Panc1 (cell line): ENCODE results near the gene SLC9A8. TPM values are rescaled to one million over a fixed set of nuclear protein-coding genes. Genes with fewer than 3 reads are reported as not detected.

Experiments used
- ATAC-seq: fragments of 200-7000 bp; cut with Tn5 transposase; 2 replicates; pipeline ENCODE4 v1.9.1; 2020; ENCODE audit warnings: mild to moderate bottlenecking, moderate library complexity
- BruUV-seq: library from RNA; stranded (reverse); fragments of 400-500 nt; replicated peaks from 2 replicates; lab custom pipeline; 2021; lab: Mats Ljungman, UMichigan
- CTCF ChIA-PET: fragments of 300-600 bp; sonication (Branson Sonifier 250); formaldehyde crosslinking; loops from one replicate; lab custom pipeline; 2022; ENCODE audit warnings: antibody characterized with exemption; lab: Charles Lee
- POLR2A ChIA-PET: fragments of 300-600 bp; sonication (Branson Sonifier 250); formaldehyde crosslinking; loops from one replicate; lab custom pipeline; 2022; ENCODE audit warnings: antibody characterized with exemption; lab: Charles Lee
- DNase-seq: peaks from one replicate; pipeline ENCODE4 v3.0.0-alpha.2; 2010; ENCODE audit warnings: low read depth, low spot score
- H3K27ac ChIP-seq: 2 replicates; pipeline ENCODE4 v1.5.1; 2011; ENCODE audit warnings: mild to moderate bottlenecking, low read length, inconsistent platforms
- H3K27me3 ChIP-seq: fragments of 200-500 bp; sonication (Bioruptor generic); 2 replicates; pipeline ENCODE4 v1.6.0; 2014; ENCODE audit warnings: low read length, inconsistent platforms; ENCODE audit not compliant: control insufficient read depth, insufficient read depth
- H3K36me3 ChIP-seq: fragments of 200-500 bp; sonication (Bioruptor generic); 2 replicates; pipeline ENCODE4 v1.5.1; 2014; ENCODE audit warnings: inconsistent platforms, mild to moderate bottlenecking, low read length, moderate library complexity; ENCODE audit not compliant: control insufficient read depth, insufficient read depth
- H3K4me1 ChIP-seq: 2 replicates; pipeline ENCODE4 v1.5.1; 2011; ENCODE audit warnings: inconsistent platforms, mild to moderate bottlenecking, low read length, moderate library complexity; ENCODE audit not compliant: control insufficient read depth, insufficient read depth
- H3K4me3 ChIP-seq, 2 experiments: 2 replicates each; pipeline ENCODE4 v1.5.1; 2011 to 2012; ENCODE audit warnings: low read depth in 2 of 2, low read length in 2 of 2, mild to moderate bottlenecking in 2 of 2, inconsistent platforms in 1 of 2, moderate library complexity in 1 of 2
- H3K9me3 ChIP-seq: fragments of 200-500 bp; sonication (Bioruptor generic); 2 replicates; pipeline ENCODE4 v1.5.1; 2014; ENCODE audit warnings: low read depth, mild to moderate bottlenecking, inconsistent platforms, low read length, moderate library complexity; ENCODE audit not compliant: control insufficient read depth, insufficient read depth
- POLR2AphosphoS5 ChIP-seq: IDR thresholded peaks from 2 replicates; pipeline ENCODE4 v1.6.1; 2012; ENCODE audit warnings: mild to moderate bottlenecking, low read depth, low read length, moderate library complexity
- SIN3A ChIP-seq: IDR thresholded peaks from 2 replicates; pipeline ENCODE4 v1.6.1; 2012; ENCODE audit warnings: low read depth, mild to moderate bottlenecking, low read length, moderate library complexity, borderline replicate concordance; ENCODE audit not compliant: insufficient read depth
- TCF7L2 ChIP-seq: IDR thresholded peaks from 2 replicates; pipeline ENCODE4 v1.6.1; 2011; ENCODE audit warnings: mild to moderate bottlenecking, low read depth, low read length, inconsistent platforms
- in situ Hi-C: cut with HindIII; loops from 2 replicates; pipeline ENCODE4 v1.10.0; 2016; ENCODE audit warnings: low sequenced_read_pairs, low pct_unique_long_range_greater_than_20kb
- intact Hi-C: fragments of 100-400 bp; cut with micrococcal nuclease; formaldehyde crosslinking; loops from one replicate; pipeline ENCODE4 v1.10.0; 2022; ENCODE audit not compliant: unreplicated experiment
- total RNA-seq: library from RNA; stranded (reverse); gene quantifications from one replicate; pipeline ENCODE4 v1.2.1, GENCODE V29; 2021; ENCODE audit not compliant: unreplicated experiment
- TF ChIP-seq, protein P1 (sequence below), 2 experiments: IDR thresholded peaks; 2 replicates each; pipeline ENCODE4 v1.6.1; 2011 to 2012; ENCODE audit warnings: low read depth in 2 of 2, control low read depth in 1 of 2, low read length in 1 of 2, mild to moderate bottlenecking in 1 of 2, moderate library complexity in 1 of 2; ENCODE audit not compliant: insufficient read depth in 1 of 2
- TF ChIP-seq, protein P2 (sequence below): fragments of 450-650 bp; IDR thresholded peaks from 2 replicates; pipeline ENCODE4 v1.5.1; 2017; ENCODE audit warnings: mild to moderate bottlenecking

The SLC9A8 gene
- total RNA-seq, 1 experiment from 2014 or later = 6.7 TPM

DNA sequence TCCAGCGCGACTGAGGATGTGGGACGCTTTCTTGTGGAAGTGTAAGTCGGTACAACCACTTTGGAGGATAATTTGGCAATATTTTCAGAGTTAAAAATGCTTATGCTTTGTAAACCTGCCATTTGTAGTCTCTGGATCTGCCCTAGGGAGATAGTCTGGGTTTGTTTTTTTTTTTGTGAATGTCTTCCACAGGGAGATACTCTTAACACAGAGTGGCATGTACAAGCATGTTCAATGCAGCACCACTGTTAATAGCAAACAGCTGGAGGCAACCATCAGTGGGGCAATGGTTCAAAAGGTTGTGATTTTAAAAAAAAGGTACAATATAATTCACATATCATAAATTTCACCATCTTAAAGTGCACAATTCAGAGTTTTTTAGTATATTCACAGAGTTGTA, 22.4 kb downstream of the SLC9A8 start:
- in situ Hi-C loops = no loop called here

DNA sequence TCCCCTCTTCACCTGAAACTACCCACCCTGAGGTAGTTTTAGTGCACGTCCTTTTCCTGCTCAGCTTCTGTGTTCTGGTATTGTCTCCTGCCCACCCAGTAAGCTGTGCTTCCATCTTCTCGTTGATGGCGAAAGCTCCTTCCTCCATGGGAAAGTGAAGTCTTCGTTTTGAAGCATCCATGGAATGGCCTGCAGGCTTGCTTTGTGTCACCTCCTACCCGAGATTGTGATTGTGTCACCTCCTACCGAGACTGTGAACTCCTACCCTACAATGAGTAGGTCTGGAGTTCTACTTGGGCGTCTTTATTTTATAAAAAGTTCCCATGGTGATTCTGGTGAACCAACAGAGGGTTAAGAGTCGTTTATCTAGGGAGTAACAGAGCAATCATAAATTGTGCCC, 25.9 kb downstream of the SLC9A8 start:
- no peak for ATAC-seq
- Histone ChIP-seq H3K9me3 (no peaks in the 10 kb centered on the region), H3K27me3 (no peaks in the 10 kb centered on the region), H3K36me3 (no peaks in the 10 kb centered on the region), H3K4me1 (no peaks in the 10 kb centered on the region), H3K27ac (no peak overlapping the region), H3K4me3 (no peak overlapping the region)
- TF ChIP-seq, protein P1, sequence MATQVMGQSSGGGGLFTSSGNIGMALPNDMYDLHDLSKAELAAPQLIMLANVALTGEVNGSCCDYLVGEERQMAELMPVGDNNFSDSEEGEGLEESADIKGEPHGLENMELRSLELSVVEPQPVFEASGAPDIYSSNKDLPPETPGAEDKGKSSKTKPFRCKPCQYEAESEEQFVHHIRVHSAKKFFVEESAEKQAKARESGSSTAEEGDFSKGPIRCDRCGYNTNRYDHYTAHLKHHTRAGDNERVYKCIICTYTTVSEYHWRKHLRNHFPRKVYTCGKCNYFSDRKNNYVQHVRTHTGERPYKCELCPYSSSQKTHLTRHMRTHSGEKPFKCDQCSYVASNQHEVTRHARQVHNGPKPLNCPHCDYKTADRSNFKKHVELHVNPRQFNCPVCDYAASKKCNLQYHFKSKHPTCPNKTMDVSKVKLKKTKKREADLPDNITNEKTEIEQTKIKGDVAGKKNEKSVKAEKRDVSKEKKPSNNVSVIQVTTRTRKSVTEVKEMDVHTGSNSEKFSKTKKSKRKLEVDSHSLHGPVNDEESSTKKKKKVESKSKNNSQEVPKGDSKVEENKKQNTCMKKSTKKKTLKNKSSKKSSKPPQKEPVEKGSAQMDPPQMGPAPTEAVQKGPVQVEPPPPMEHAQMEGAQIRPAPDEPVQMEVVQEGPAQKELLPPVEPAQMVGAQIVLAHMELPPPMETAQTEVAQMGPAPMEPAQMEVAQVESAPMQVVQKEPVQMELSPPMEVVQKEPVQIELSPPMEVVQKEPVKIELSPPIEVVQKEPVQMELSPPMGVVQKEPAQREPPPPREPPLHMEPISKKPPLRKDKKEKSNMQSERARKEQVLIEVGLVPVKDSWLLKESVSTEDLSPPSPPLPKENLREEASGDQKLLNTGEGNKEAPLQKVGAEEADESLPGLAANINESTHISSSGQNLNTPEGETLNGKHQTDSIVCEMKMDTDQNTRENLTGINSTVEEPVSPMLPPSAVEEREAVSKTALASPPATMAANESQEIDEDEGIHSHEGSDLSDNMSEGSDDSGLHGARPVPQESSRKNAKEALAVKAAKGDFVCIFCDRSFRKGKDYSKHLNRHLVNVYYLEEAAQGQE (IDR thresholded peaks at IDR 0.05; ENCODE audit: insufficient read depth in 1 of 2, low read depth in 2 of 2, low read length in 1 of 2) = no peak
- TF ChIP-seq SIN3A (no peak), TCF7L2 (no peak), POLR2AphosphoS5 (no peak)
- TF ChIP-seq, protein P2, sequence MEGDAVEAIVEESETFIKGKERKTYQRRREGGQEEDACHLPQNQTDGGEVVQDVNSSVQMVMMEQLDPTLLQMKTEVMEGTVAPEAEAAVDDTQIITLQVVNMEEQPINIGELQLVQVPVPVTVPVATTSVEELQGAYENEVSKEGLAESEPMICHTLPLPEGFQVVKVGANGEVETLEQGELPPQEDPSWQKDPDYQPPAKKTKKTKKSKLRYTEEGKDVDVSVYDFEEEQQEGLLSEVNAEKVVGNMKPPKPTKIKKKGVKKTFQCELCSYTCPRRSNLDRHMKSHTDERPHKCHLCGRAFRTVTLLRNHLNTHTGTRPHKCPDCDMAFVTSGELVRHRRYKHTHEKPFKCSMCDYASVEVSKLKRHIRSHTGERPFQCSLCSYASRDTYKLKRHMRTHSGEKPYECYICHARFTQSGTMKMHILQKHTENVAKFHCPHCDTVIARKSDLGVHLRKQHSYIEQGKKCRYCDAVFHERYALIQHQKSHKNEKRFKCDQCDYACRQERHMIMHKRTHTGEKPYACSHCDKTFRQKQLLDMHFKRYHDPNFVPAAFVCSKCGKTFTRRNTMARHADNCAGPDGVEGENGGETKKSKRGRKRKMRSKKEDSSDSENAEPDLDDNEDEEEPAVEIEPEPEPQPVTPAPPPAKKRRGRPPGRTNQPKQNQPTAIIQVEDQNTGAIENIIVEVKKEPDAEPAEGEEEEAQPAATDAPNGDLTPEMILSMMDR = no peak
- POLR2A ChIA-PET = no interaction called here
- intact Hi-C loops (no loop called here), in situ Hi-C loops (no loop called here)
- BruUV-seq = no TSS peak
- no peak for DNase-seq
- CTCF ChIA-PET = no interaction called here

More for the DNA sequence above, 22.4 kb downstream of the SLC9A8 start:
- Histone ChIP-seq H3K4me1 (no peaks in the 10 kb centered on the region), H3K4me3 (no peak overlapping the region), H3K36me3 (no peaks in the 10 kb centered on the region), H3K27me3 (no peaks in the 10 kb centered on the region), H3K9me3 (no peaks in the 10 kb centered on the region), H3K27ac (no peak overlapping the region)
- no peak for DNase-seq
- TF ChIP-seq, protein P1 (IDR thresholded peaks at IDR 0.05; ENCODE audit: insufficient read depth in 1 of 2, low read depth in 2 of 2, low read length in 1 of 2) = no peak
- no peak for TF ChIP-seq SIN3A
- no peak for TF ChIP-seq TCF7L2
- TF ChIP-seq, protein P2 = no peak
- no peak for TF ChIP-seq POLR2AphosphoS5
- no TSS peak for BruUV-seq
- POLR2A ChIA-PET = no interaction called here
- intact Hi-C loops = no loop called here
- CTCF ChIA-PET = no interaction called here
- no peak for ATAC-seq
